ENCODE data around the gene MLIP.

DNA sequence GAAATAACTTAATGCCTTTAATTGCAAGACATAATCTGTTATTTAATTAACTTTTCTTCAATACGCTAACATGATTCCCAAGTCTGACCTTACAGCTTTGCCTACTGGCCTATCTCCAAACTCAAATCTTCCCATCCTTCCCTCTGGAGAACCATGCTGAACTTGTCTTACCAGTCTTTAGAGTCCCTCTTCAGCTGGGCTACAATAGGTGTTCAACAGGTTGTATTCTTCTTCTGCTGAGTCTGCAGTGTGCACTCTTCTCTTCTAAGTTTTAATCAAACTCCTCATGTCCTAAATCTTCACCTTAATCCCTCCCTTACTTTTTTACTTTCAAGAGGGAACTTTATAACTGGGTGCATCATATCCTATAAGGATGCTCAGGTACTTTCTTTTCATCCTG, 121.5 kb downstream of the MLIP start:
- TF ChIP-seq, protein P1, sequence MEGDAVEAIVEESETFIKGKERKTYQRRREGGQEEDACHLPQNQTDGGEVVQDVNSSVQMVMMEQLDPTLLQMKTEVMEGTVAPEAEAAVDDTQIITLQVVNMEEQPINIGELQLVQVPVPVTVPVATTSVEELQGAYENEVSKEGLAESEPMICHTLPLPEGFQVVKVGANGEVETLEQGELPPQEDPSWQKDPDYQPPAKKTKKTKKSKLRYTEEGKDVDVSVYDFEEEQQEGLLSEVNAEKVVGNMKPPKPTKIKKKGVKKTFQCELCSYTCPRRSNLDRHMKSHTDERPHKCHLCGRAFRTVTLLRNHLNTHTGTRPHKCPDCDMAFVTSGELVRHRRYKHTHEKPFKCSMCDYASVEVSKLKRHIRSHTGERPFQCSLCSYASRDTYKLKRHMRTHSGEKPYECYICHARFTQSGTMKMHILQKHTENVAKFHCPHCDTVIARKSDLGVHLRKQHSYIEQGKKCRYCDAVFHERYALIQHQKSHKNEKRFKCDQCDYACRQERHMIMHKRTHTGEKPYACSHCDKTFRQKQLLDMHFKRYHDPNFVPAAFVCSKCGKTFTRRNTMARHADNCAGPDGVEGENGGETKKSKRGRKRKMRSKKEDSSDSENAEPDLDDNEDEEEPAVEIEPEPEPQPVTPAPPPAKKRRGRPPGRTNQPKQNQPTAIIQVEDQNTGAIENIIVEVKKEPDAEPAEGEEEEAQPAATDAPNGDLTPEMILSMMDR (IDR thresholded peaks at IDR 0.05) = no peak
- no peak for TF ChIP-seq POLR2A (IDR thresholded peaks at IDR 0.05)
